Measurements from ENCODE around the gene MTCL3.

MTCL3 gene

GRCh38 chr6:127514179-127514772, 4.9 kb downstream of the MTCL3 start:
- no peak for TF ChIP-seq CTCF (IDR thresholded peaks at IDR 0.05)
- Mint-ChIP-seq H3K27me3 (peaks cover 24% of the 10 kb centered on the region), H3K36me3 (ENCODE audit: low read depth) (peaks cover 4% of the 10 kb centered on the region), H3K4me3 (peak overlapping the region; percentile 86), H3K9me3 (no peaks in the 10 kb centered on the region), H3K27ac (no peak overlapping the region), H3K4me1 (ENCODE audit: low read depth) (peaks cover 23% of the 10 kb centered on the region)
- intact Hi-C loops (cut with micrococcal nuclease) = loop anchor here (2.0 to 10.0 kb wide), 2 partner anchors 29 to 169 kb away; partner anchors contain the start of gene ECHDC1
- DNase-seq = no peak
- no peak for ATAC-seq
- ChIA-PET CTCF (interaction anchor here (0.6 to 7.9 kb wide), 10 partner anchors 8 to 213 kb away, joined by 3 to 86 read pairs (median 12); no protein-coding TSS in a partner anchor), POLR2A (interaction anchor here (3.9 kb wide), 1 partner anchor 30 kb away, joined by 24 read pairs; no protein-coding TSS in a partner anchor)

- ATAC-seq = no peak
- Mint-ChIP-seq H3K4me3 (no peak overlapping the region), H3K9me3 (no peaks in the 10 kb centered on the region), H3K27me3 (peaks cover 21% of the 10 kb centered on the region), H3K36me3 (ENCODE audit: low read depth) (peaks cover 4% of the 10 kb centered on the region), H3K4me1 (ENCODE audit: low read depth) (peaks cover 16% of the 10 kb centered on the region), H3K27ac (no peak overlapping the region)
- no peak for TF ChIP-seq CTCF (IDR thresholded peaks at IDR 0.05)
- POLR2A ChIA-PET = interaction anchor here (3.9 kb wide), 1 partner anchor 29 kb away, joined by 24 read pairs; no protein-coding TSS in a partner anchor
- CTCF ChIA-PET = interaction anchor here (1.6 to 7.9 kb wide), 2 partner anchors 26 to 29 kb away, joined by 4 to 86 read pairs; no protein-coding TSS in a partner anchor
- DNase-seq = no peak
- intact Hi-C loops (cut with micrococcal nuclease) = loop anchor here (10.0 kb wide), 1 partner anchor 169 kb away; the partner anchor contains the start of gene ECHDC1
These were observed 5.7 kb downstream of the MTCL3 start for GRCh38 chr6:127513425-127513824.

GRCh38 chr6:127510876-127511275, 8.3 kb downstream of the MTCL3 start:
- Mint-ChIP-seq H3K27me3 (peaks cover 15% of the 10 kb centered on the region), H3K27ac (no peak overlapping the region), H3K4me1 (ENCODE audit: low read depth) (peaks cover 6% of the 10 kb centered on the region), H3K4me3 (no peak overlapping the region), H3K9me3 (no peaks in the 10 kb centered on the region), H3K36me3 (ENCODE audit: low read depth) (peaks cover 2% of the 10 kb centered on the region)
- ATAC-seq = no peak
- DNase-seq = no peak
- CTCF ChIA-PET = interaction anchor here (1.3 kb wide), 1 partner anchor 9 kb away, joined by 4 read pairs; no protein-coding TSS in a partner anchor
- POLR2A ChIA-PET = no interaction called here
- no peak for TF ChIP-seq CTCF (IDR thresholded peaks at IDR 0.05)
- intact Hi-C loops (cut with micrococcal nuclease) = loop anchor here (10.0 kb wide), 1 partner anchor 166 kb away; the partner anchor contains the start of gene ECHDC1

DNA sequence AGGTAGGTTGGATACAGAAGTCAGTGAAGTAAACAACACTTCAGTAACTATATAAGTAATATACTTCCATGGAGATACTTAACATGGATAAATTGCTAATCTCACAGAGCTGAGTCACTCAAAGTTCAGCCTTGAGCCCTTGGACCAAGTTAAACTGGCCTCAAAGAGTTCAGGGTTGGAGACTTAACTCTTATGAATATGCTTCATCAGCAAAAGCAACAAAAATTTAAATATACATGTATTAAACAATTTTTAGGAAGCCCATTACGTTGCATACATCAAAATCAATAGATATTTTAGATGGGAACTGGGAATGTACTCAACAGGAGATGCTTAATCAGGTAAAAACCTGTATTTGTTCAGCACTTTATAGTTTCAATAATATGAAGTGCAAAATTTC, 12.2 kb downstream of the MTCL3 start:
- peaks cover 6% of the 10 kb centered on the region for H3K36me3 Mint-ChIP-seq (ENCODE audit: low read depth)
- intact Hi-C loops (cut with micrococcal nuclease) = no loop called here
- ChIA-PET CTCF (interaction anchor here (2.1 to 5.2 kb wide), 2 partner anchors 10 to 13 kb away, joined by 5 to 37 read pairs; no protein-coding TSS in a partner anchor), POLR2A (interaction anchor here (0.6 kb wide), 1 partner anchor 13 kb away, joined by 3 read pairs; the partner anchor contains the start of gene MTCL3)
- ATAC-seq (no peak), DNase-seq (no peak)
- H3K27ac Mint-ChIP-seq = no peak overlapping the region
- H3K9me3 Mint-ChIP-seq = no peaks in the 10 kb centered on the region
- H3K4me1 Mint-ChIP-seq (ENCODE audit: low read depth) = no peaks in the 10 kb centered on the region
- H3K4me3 Mint-ChIP-seq = no peak overlapping the region
- TF ChIP-seq CTCF (IDR thresholded peaks at IDR 0.05) = no peak
- H3K27me3 Mint-ChIP-seq = peaks cover 6% of the 10 kb centered on the region

DNA sequence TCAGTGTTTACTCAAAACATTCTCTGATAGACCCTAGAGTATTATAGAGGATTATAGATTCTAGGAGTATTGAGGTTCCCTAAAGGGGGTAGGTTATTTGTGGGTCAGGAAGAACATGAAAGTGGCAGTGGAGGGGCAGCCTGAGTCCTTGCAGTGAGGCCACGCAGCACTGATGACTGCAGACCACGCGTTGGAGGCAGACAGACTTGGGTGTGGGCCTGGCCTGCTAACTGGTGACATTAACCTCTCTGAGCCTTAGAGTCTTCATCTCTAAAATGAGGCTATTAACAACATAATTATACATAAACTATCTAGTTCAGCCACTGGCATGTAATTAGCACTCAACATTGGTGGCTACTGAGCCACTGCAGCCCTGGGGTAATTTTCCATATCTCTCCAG, 16.1 kb downstream of the MTCL3 start:
- Mint-ChIP-seq H3K4me3 (no peak overlapping the region), H3K4me1 (ENCODE audit: low read depth) (no peaks in the 10 kb centered on the region), H3K9me3 (no peaks in the 10 kb centered on the region), H3K27me3 (peaks cover 7% of the 10 kb centered on the region), H3K36me3 (ENCODE audit: low read depth) (peaks cover 4% of the 10 kb centered on the region), H3K27ac (no peak overlapping the region)
- ATAC-seq = no peak
- DNase-seq = no peak
- ChIA-PET CTCF (interaction anchor here (1.9 to 2.0 kb wide), 2 partner anchors 13 to 36 kb away, joined by 4 to 16 read pairs; no protein-coding TSS in a partner anchor), POLR2A (no interaction called here)
- intact Hi-C loops (cut with micrococcal nuclease) = no loop called here
- no peak for TF ChIP-seq CTCF (IDR thresholded peaks at IDR 0.05)

Measured in activated CD8-positive, alpha-beta T cell treated with anti-CD3 and anti-CD28 coated beads for 36 hours (primary cell).